RWPE1 (cell line): Measurements from ENCODE around the gene IFT20.

Source experiments
- CTCF ChIA-PET: fragments of 350-600 bp; sonication (Branson Sonifier 250); formaldehyde crosslinking; extraction: SDS; loops from one replicate; lab custom pipeline; 2021; lab: Yijun Ruan, JAX
- POLR2A ChIA-PET: fragments of 400-600 bp; formaldehyde crosslinking; extraction: SDS; loops from one replicate; lab custom pipeline; 2020; ENCODE audit warnings: antibody characterized with exemption; ENCODE audit not compliant: low non-redundant PET; lab: Yijun Ruan, JAX
- DNase-seq: peaks from one replicate; pipeline ENCODE4 v3.0.0; 2012; ENCODE audit warnings: low spot score
- H3K27ac ChIP-seq: fragments of 450-650 bp; 2 replicates; pipeline ENCODE4 v1.5.1; 2017
- CTCF ChIP-seq: fragments of 450-650 bp; conservative IDR thresholded peaks from 2 replicates; pipeline ENCODE4 v1.5.1; 2017; ENCODE audit warnings: low read depth, mild to moderate bottlenecking

IFT20 gene

GRCh38 chr17:28285965-28286364 lies 49.3 kb downstream of the IFT20 start:
- CTCF ChIA-PET = no interaction called here
- no peak overlapping the region for H3K27ac ChIP-seq
- TF ChIP-seq CTCF = no peak
- no peak for DNase-seq
- POLR2A ChIA-PET = no interaction called here

GRCh38 chr17:28282596-28282995 lies 52.7 kb downstream of the IFT20 start:
- CTCF ChIA-PET = no interaction called here
- H3K27ac ChIP-seq = peak overlapping the region; percentile 84
- peak; percentile 21 for DNase-seq
- no peak for TF ChIP-seq CTCF
- POLR2A ChIA-PET = no interaction called here

- no peak overlapping the region for H3K27ac ChIP-seq
- CTCF ChIA-PET = interaction anchor here (0.7 kb wide), 1 partner anchor 15 kb away, joined by 4 read pairs; no protein-coding TSS in a partner anchor
- no peak for TF ChIP-seq CTCF
- POLR2A ChIA-PET = no interaction called here
- no peak for DNase-seq
Measured at GRCh38 chr17:28280826-28281225, 54.4 kb downstream of the IFT20 start.

GRCh38 chr17:28279411-28279810 lies 55.9 kb downstream of the IFT20 start:
- ChIA-PET CTCF (no interaction called here), POLR2A (no interaction called here)
- H3K27ac ChIP-seq = no peak overlapping the region
- no peak for TF ChIP-seq CTCF
- no peak for DNase-seq
